ENCODE results near the gene RALGAPA2. TPM values are rescaled to one million over a fixed set of nuclear protein-coding genes. Genes with fewer than 3 reads are reported as not detected.

RALGAPA2 gene
- total RNA-seq, 2 experiments from 2014 or later = 11.7 to 16.0 TPM

DNA sequence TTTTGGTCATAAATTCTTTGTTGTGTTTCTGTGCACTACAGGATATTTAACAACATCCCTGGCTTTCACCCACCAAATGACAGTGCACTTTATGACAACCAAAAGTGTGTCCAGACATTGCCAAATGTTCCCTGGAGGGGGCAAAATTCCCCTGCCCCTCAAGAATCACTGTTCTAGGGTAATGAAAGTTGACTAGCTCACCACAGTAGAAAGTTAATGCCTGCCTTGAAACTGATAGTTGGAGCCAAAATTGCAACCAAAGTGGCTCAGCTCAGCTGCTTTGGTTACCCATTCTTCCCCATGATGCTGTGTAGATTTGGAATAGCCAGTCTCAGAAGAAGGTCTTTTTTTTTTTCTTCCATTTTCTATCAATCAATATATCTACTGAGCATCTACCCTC lies 150.6 kb downstream of the RALGAPA2 start:
- Mint-ChIP-seq H3K9me3 (ENCODE audit: low read depth) (no peaks in the 10 kb centered on the region), H3K4me1 (no peaks in the 10 kb centered on the region), H3K27me3 (no peaks in the 10 kb centered on the region), H3K4me3 (no peak overlapping the region), H3K36me3 (no peaks in the 10 kb centered on the region), H3K27ac (no peak overlapping the region)
- CTCF ChIA-PET = no interaction called here
- DNase-seq (no peak), ATAC-seq (no peak)

DNA sequence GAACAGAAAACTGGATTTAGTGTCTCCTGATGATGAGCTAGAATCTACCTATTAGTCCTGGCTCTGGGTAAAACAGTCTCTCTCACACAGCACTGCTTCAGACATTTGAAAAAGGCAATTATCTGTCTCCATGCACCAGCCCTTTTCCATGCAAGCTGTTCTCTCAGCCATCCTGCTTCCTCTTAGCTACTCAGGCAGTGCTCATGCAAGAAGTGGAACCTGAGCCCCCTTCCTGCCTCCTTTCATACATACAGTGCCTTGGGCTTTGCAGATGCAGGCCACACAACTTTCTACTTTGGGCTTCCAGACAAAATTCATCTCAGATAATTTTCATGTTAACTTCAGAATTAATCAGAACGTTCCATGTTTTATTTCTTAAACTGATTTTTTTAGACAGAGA lies 151.3 kb downstream of the RALGAPA2 start:
- DNase-seq = no peak
- no peak overlapping the region for H3K4me3 Mint-ChIP-seq
- no peaks in the 10 kb centered on the region for H3K9me3 Mint-ChIP-seq (ENCODE audit: low read depth)
- no peaks in the 10 kb centered on the region for H3K4me1 Mint-ChIP-seq
- peaks cover 2% of the 10 kb centered on the region for H3K36me3 Mint-ChIP-seq
- CTCF ChIA-PET = interaction anchor here (0.6 kb wide), 1 partner anchor 167 kb away, joined by 3 read pairs; no protein-coding TSS in a partner anchor
- no peak for ATAC-seq
- no peaks in the 10 kb centered on the region for H3K27me3 Mint-ChIP-seq
- H3K27ac Mint-ChIP-seq = no peak overlapping the region

DNA sequence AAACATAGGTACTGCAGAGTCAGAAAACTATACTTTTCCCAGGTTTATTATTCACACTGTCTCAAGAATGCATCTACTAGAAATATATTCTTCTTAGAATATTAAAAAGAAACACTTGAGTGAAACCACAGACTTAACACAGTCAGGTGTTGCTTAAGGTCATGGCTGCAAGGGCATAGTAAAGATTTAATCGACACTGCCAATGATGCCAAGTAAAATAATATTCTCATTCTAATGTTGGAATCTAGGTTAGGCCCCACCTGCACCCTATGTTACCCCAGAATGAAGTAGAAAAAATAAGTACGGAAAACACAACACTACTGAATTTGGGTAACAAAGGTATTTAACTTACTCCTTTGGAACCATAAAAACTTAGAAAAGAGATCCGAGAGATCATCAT lies 155.0 kb downstream of the RALGAPA2 start:
- ATAC-seq = no peak
- Mint-ChIP-seq H3K9me3 (ENCODE audit: low read depth) (no peaks in the 10 kb centered on the region), H3K36me3 (peaks cover 4% of the 10 kb centered on the region), H3K4me3 (no peak overlapping the region), H3K27me3 (no peaks in the 10 kb centered on the region), H3K27ac (no peak overlapping the region), H3K4me1 (no peaks in the 10 kb centered on the region)
- CTCF ChIA-PET = no interaction called here
- no peak for DNase-seq

DNA sequence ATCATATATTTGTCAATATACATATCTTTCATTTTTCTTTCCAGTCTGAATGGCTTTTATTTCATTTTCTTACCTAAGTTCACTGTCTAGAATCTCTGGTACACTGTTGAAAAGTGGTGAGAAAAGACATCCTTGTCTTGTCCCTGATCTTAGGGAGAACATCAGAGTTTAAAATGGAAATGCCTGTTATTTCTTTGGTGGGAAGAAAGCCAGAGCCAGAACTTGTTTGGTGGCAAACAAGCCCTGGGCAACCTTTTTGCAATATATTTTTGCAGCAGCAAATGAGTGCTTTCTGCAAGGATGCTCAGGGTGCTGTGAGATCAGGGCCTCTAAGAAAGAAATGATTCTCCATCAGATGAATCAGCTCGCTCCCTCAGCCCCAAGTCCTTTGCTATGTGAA lies 156.6 kb downstream of the RALGAPA2 start:
- H3K4me3 Mint-ChIP-seq = no peak overlapping the region
- no peaks in the 10 kb centered on the region for H3K4me1 Mint-ChIP-seq
- DNase-seq = no peak
- no peak for ATAC-seq
- no peaks in the 10 kb centered on the region for H3K27me3 Mint-ChIP-seq
- CTCF ChIA-PET = no interaction called here
- no peak overlapping the region for H3K27ac Mint-ChIP-seq
- peaks cover 4% of the 10 kb centered on the region for H3K36me3 Mint-ChIP-seq
- H3K9me3 Mint-ChIP-seq (ENCODE audit: low read depth) = no peaks in the 10 kb centered on the region

DNA sequence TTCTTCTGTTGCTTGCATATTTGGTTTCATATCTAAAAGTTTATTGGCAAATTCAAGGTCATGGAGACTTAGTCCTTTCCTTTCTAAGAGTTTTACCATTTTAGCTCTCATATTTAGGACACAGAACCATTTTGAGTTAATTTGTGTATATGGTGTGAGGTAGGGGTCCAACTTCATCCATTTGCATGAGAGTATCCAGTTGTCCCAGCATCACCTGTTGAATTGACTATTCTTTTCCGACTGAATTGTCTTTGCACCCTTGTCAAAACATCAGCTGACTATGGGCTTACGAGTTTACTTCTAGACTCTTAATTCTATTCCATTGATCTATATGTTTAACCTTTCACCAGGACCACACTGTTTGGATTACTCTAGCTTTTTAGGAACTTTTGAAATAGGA lies 157.5 kb downstream of the RALGAPA2 start:
- H3K36me3 Mint-ChIP-seq = peaks cover 4% of the 10 kb centered on the region
- ATAC-seq = no peak
- DNase-seq = no peak
- CTCF ChIA-PET = no interaction called here
- H3K27ac Mint-ChIP-seq = no peak overlapping the region
- H3K9me3 Mint-ChIP-seq (ENCODE audit: low read depth) = no peaks in the 10 kb centered on the region
- no peaks in the 10 kb centered on the region for H3K4me1 Mint-ChIP-seq
- no peak overlapping the region for H3K4me3 Mint-ChIP-seq
- H3K27me3 Mint-ChIP-seq = no peaks in the 10 kb centered on the region

DNA sequence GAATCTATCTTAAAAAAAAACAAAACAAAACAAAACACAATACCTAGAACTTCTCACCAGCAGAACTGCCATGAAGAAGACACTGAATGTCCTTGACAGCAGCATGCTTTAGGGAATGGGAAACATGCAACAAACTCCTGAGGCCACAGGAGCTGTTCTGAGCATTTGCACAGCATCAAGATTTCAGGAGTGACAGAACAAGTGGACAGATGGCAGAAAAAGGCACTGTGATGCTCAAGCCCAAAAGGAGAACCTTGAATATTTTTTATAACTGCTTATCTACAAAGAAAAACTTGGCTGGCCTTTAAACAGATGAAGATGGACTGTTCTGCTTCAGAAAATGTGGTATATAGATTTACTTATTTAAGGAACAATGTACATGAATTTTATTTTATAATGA lies 158.9 kb downstream of the RALGAPA2 start:
- H3K27ac Mint-ChIP-seq = no peak overlapping the region
- H3K36me3 Mint-ChIP-seq = peaks cover 4% of the 10 kb centered on the region
- CTCF ChIA-PET = no interaction called here
- H3K4me3 Mint-ChIP-seq = no peak overlapping the region
- H3K27me3 Mint-ChIP-seq = no peaks in the 10 kb centered on the region
- no peak for ATAC-seq
- no peak for DNase-seq
- H3K9me3 Mint-ChIP-seq (ENCODE audit: low read depth) = no peaks in the 10 kb centered on the region
- no peaks in the 10 kb centered on the region for H3K4me1 Mint-ChIP-seq

DNA sequence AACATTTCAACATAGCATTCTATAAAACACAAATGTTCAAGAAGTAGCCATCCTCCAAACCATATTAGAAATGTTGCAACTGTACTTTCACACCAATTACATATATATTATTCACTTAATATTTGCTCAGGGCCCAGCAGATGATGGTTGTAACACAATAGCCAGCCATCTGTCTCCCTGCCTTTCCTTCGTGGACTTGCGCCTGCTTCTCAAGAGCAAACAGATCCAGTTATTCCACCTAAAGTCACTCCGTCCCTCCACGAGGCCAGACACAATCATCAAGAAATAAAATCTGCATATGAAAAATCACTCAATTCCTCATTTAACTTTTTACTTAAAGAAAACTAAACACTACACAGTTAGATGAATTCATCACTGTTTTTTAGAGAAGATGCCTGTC lies 160.4 kb downstream of the RALGAPA2 start:
- Mint-ChIP-seq H3K4me1 (peaks cover 10% of the 10 kb centered on the region), H3K27me3 (no peaks in the 10 kb centered on the region), H3K36me3 (peaks cover 4% of the 10 kb centered on the region), H3K4me3 (no peak overlapping the region), H3K9me3 (ENCODE audit: low read depth) (no peaks in the 10 kb centered on the region), H3K27ac (no peak overlapping the region)
- ATAC-seq (no peak), DNase-seq (no peak)
- CTCF ChIA-PET = no interaction called here

DNA sequence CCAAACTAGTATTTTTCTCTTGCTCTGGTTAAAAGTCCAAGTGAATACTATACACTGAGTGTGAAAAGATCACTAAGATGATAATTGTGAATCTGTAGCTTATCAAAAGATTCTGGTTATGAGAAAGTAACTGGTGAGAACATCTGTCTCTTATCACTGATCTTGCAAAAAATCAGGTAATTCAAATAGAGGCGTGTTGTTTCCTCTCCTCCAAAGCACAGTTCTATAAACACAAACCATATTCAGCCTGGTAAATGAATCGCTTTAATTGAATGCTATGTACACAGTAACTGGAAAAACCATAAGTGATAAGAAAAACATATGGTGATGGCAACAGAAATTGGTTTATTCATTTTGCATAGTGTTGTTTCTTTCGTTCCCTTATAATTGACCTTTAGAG lies 161.0 kb downstream of the RALGAPA2 start:
- no peak for ATAC-seq
- Mint-ChIP-seq H3K4me1 (peaks cover 11% of the 10 kb centered on the region), H3K9me3 (ENCODE audit: low read depth) (no peaks in the 10 kb centered on the region), H3K27ac (no peak overlapping the region), H3K36me3 (peaks cover 5% of the 10 kb centered on the region), H3K4me3 (no peak overlapping the region), H3K27me3 (no peaks in the 10 kb centered on the region)
- CTCF ChIA-PET = no interaction called here
- DNase-seq = no peak

DNA sequence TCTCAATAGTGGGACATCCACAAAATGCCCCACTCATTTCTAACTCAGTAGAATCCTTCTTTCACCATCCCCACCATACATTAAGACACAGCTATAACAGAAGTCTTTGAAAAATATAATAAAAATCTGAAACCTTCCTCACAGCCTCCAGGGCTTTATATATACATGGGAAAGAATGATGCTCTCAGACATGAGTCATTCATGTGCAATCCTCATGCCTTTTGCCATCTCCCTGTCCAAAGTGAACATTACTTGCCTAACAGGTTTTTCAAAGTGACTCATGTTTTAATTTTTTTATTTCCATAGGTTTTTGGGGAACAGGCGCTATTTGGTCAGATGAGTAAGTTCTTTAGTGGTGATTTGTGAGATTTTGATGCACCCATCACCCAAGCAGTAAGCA lies 162.7 kb downstream of the RALGAPA2 start:
- ATAC-seq = no peak
- H3K36me3 Mint-ChIP-seq = peaks cover 4% of the 10 kb centered on the region
- no peaks in the 10 kb centered on the region for H3K27me3 Mint-ChIP-seq
- H3K9me3 Mint-ChIP-seq (ENCODE audit: low read depth) = no peaks in the 10 kb centered on the region
- no peak overlapping the region for H3K4me3 Mint-ChIP-seq
- no peak overlapping the region for H3K27ac Mint-ChIP-seq
- no peak for DNase-seq
- peaks cover 11% of the 10 kb centered on the region for H3K4me1 Mint-ChIP-seq
- CTCF ChIA-PET = no interaction called here

DNA sequence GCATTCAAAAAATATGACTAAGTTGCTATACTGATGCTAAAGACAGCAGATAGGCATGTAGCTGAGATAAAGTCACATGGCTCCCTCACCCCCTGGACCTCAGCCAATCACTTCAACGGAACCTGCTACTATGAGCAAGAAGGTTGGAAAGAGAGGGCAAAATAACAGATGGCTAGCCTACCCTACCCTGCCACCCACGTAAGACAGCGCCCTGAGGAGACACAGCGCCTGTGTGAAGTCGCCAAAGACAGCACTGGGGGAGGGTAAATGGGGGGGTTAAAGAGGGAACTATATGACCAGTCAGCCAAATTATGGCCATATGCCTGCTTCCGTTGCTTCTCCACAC lies 163.2 kb downstream of the RALGAPA2 start:
- Mint-ChIP-seq H3K4me1 (peaks cover 11% of the 10 kb centered on the region), H3K36me3 (peaks cover 4% of the 10 kb centered on the region), H3K9me3 (ENCODE audit: low read depth) (no peaks in the 10 kb centered on the region), H3K27ac (no peak overlapping the region), H3K27me3 (no peaks in the 10 kb centered on the region), H3K4me3 (no peak overlapping the region)
- CTCF ChIA-PET = no interaction called here
- ATAC-seq = no peak
- no peak for DNase-seq

DNA sequence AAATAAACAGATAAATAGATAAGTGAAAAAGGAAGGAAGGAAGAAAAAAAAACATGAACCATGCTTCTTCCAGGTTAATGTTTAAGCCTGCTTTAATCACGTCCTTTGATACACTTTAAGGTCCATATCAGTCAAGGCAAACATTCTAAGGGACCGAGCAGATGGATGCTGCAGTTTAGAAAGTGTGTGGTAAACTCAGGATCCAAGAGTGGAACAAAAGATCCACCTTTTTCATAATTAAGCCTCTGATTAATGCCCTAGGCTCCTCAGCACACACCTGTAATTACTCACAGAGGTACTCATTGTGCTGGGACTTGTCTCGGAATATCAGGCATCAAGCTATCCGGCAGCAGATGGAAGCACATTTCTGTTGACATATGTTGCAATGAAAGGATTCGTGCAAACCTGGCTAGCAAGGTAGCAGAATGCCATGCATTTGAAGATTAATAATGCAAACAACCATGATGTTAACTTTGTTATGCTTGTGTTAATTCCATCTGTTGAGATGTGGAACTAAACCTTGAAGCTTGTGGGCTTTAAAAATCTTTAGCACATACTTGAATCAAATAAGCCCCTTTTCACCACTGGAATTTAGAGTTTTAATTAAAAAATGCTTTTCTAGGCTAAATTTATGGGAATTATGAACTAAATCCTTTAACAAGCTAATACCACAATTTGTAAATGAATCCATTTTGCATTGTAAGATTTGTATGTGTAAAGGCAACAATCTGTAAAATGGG lies 163.7 kb downstream of the RALGAPA2 start:
- H3K9me3 Mint-ChIP-seq (ENCODE audit: low read depth) = no peaks in the 10 kb centered on the region
- peaks cover 4% of the 10 kb centered on the region for H3K36me3 Mint-ChIP-seq
- no peak for DNase-seq
- peaks cover 11% of the 10 kb centered on the region for H3K4me1 Mint-ChIP-seq
- no peak for ATAC-seq
- CTCF ChIA-PET = no interaction called here
- no peak overlapping the region for H3K4me3 Mint-ChIP-seq
- no peaks in the 10 kb centered on the region for H3K27me3 Mint-ChIP-seq
- no peak overlapping the region for H3K27ac Mint-ChIP-seq

DNA sequence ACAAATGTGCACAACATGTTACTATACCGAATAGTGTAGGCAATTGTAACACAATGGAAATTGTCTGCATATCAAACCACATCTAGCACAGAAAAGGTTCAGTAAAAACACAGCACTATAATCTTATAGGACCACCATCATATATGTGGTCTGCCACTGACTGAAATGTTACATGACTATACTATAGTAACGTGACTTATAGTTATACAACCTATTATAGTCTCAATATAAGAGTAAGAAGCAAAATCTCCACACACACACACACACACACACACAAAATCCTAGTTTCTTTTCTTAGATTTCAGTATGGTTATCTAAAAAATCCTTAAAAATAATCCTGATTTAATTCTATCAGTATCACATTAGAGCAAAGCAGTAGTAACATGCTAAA lies 164.6 kb downstream of the RALGAPA2 start:
- Mint-ChIP-seq H3K27me3 (no peaks in the 10 kb centered on the region), H3K4me1 (peaks cover 11% of the 10 kb centered on the region), H3K27ac (no peak overlapping the region), H3K36me3 (peaks cover 4% of the 10 kb centered on the region), H3K4me3 (no peak overlapping the region), H3K9me3 (ENCODE audit: low read depth) (no peaks in the 10 kb centered on the region)
- no peak for ATAC-seq
- no peak for DNase-seq
- CTCF ChIA-PET = no interaction called here

DNA sequence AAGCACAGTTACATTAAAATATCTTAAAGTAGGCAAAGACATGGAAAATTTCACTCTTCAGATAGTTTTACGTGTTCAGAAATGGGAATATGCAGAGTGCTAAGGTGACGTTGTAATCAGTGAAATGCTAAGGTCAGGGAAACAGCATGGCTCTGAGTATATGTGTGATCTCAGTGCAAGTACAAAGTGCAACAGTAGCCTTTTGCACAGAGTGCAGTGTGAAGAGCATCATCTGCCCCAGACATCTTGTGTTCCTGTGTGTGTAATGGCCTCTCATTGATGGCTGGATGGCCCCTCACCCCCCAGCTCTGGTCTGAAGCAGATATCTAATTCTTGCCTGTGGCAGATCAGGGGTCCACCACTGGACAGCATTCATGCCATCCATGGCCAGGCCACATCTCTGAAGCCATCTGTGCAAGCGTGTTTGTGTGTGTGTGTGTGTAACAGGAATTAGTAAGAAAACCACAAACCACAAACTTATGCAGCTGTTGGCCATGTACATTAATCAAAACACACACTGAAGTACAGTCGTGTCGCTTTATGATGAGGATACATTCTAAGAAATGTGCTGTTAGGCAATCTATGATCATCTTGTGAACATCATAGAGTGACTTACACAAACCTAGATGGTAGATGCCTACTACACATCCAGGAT lies 165.1 kb downstream of the RALGAPA2 start:
- Mint-ChIP-seq H3K9me3 (ENCODE audit: low read depth) (no peaks in the 10 kb centered on the region), H3K4me3 (no peak overlapping the region), H3K4me1 (peaks cover 11% of the 10 kb centered on the region), H3K27ac (no peak overlapping the region), H3K36me3 (peaks cover 5% of the 10 kb centered on the region), H3K27me3 (no peaks in the 10 kb centered on the region)
- DNase-seq = no peak
- ATAC-seq = no peak
- CTCF ChIA-PET = no interaction called here

DNA sequence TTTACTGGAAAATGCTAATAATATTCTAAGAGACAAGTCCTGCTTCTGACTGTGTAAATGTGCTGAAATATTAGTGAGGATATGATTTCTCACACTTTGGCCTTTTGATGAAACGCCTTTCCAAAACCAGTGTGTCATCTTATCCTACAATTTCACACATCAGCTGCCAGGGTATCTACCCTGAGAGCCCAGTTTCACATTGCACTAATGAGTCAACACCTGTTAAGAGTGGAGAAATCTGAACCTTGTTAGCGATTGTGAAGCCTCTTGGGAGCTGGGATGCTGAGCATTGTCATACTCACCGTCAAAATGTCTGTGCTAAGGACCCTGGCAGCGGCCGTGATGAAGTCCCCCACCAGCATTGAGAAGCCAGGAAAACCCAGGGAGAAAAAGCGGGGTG lies 166.0 kb downstream of the RALGAPA2 start:
- no peak for DNase-seq
- Mint-ChIP-seq H3K4me1 (peaks cover 11% of the 10 kb centered on the region), H3K4me3 (no peak overlapping the region), H3K36me3 (peaks cover 7% of the 10 kb centered on the region), H3K9me3 (ENCODE audit: low read depth) (no peaks in the 10 kb centered on the region), H3K27ac (no peak overlapping the region), H3K27me3 (no peaks in the 10 kb centered on the region)
- no peak for ATAC-seq
- CTCF ChIA-PET = no interaction called here
